Breast epithelium (tissue), 3 donors: Measurements from ENCODE around the gene USP6NL.

Experiments
- POLR2A ChIP-seq: fragments of 450-650 bp; IDR thresholded peaks from one replicate; pipeline ENCODE4 v1.6.1; 2016; ENCODE audit warnings: antibody characterized with exemption, mild to moderate bottlenecking, moderate library complexity
- POLR2AphosphoS5 ChIP-seq, 3 donors: sonication (generic); formaldehyde crosslinking; IDR thresholded peaks; one replicate each; pipeline ENCODE4 v1.6.1; 2017; ENCODE audit warnings: antibody characterized with exemption in 3 of 3
- TF ChIP-seq, protein P1 (sequence below), 3 donors: fragments of 450-650 bp; IDR thresholded peaks; one replicate each; pipeline ENCODE4 v1.5.1; 2016 to 2017; ENCODE audit warnings: antibody characterized with exemption in 3 of 3, mild to moderate bottlenecking in 3 of 3, moderate library complexity in 3 of 3

DNA sequence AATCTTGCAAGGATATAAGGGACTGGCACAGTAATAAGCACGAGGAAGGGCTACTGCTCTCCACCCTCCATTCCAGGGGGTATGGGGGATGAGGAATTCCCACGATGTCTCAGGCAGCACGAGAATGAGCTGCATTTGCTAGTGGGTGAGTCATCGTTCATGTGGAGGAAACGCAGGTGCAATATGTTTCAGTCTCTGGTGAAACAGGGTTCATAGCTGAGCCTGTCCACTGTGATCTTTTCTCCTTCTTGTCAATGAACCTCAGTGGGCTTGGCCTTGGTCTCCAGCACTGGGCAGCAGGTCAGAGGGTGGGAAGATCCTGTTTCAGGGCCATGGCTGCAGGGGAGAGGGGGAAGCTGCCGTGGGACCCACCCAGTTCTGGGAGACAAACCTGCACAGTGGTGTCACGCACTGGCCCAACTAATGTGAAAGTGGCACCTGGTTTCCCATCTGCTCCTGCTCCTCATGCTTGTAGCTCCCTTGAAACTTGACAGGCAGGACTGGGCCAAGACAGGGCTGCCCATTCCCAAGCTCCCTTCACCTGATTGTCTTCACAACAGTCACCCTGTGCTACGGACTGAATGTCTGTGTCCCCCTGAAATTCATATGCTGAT lies 181.9 kb downstream of the USP6NL start:
- TF ChIP-seq, protein P1, sequence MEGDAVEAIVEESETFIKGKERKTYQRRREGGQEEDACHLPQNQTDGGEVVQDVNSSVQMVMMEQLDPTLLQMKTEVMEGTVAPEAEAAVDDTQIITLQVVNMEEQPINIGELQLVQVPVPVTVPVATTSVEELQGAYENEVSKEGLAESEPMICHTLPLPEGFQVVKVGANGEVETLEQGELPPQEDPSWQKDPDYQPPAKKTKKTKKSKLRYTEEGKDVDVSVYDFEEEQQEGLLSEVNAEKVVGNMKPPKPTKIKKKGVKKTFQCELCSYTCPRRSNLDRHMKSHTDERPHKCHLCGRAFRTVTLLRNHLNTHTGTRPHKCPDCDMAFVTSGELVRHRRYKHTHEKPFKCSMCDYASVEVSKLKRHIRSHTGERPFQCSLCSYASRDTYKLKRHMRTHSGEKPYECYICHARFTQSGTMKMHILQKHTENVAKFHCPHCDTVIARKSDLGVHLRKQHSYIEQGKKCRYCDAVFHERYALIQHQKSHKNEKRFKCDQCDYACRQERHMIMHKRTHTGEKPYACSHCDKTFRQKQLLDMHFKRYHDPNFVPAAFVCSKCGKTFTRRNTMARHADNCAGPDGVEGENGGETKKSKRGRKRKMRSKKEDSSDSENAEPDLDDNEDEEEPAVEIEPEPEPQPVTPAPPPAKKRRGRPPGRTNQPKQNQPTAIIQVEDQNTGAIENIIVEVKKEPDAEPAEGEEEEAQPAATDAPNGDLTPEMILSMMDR (IDR thresholded peaks at IDR 0.05), result no peak
- no peak for TF ChIP-seq POLR2A
- no peak for TF ChIP-seq POLR2AphosphoS5 (IDR thresholded peaks at IDR 0.05)
